Measurements from ENCODE around the gene ATG101.

GRCh38 chr12:52060498-52061177, 9.1 kb upstream of the ATG101 start:
- TF ChIP-seq, protein P1, sequence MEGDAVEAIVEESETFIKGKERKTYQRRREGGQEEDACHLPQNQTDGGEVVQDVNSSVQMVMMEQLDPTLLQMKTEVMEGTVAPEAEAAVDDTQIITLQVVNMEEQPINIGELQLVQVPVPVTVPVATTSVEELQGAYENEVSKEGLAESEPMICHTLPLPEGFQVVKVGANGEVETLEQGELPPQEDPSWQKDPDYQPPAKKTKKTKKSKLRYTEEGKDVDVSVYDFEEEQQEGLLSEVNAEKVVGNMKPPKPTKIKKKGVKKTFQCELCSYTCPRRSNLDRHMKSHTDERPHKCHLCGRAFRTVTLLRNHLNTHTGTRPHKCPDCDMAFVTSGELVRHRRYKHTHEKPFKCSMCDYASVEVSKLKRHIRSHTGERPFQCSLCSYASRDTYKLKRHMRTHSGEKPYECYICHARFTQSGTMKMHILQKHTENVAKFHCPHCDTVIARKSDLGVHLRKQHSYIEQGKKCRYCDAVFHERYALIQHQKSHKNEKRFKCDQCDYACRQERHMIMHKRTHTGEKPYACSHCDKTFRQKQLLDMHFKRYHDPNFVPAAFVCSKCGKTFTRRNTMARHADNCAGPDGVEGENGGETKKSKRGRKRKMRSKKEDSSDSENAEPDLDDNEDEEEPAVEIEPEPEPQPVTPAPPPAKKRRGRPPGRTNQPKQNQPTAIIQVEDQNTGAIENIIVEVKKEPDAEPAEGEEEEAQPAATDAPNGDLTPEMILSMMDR (IDR thresholded peaks at IDR 0.05): no peak
- no peak for TF ChIP-seq POLR2A (IDR thresholded peaks at IDR 0.05)
- no peak for TF ChIP-seq POLR2AphosphoS5 (IDR thresholded peaks at IDR 0.05)
- no peak for TF ChIP-seq EP300 (IDR thresholded peaks at IDR 0.05)

Measured in gastroesophageal sphincter (tissue), 3 donors.